ENCODE results near the gene TBC1D16. TPM values are rescaled to one million over a fixed set of nuclear protein-coding genes. Genes with fewer than 3 reads are reported as not detected.

Gene TBC1D16
- total and polyA plus RNA-seq, 2 donors (not counting 1 experiment from before 2014, with no cell fraction given), result 0.82 to 2.7 TPM

DNA sequence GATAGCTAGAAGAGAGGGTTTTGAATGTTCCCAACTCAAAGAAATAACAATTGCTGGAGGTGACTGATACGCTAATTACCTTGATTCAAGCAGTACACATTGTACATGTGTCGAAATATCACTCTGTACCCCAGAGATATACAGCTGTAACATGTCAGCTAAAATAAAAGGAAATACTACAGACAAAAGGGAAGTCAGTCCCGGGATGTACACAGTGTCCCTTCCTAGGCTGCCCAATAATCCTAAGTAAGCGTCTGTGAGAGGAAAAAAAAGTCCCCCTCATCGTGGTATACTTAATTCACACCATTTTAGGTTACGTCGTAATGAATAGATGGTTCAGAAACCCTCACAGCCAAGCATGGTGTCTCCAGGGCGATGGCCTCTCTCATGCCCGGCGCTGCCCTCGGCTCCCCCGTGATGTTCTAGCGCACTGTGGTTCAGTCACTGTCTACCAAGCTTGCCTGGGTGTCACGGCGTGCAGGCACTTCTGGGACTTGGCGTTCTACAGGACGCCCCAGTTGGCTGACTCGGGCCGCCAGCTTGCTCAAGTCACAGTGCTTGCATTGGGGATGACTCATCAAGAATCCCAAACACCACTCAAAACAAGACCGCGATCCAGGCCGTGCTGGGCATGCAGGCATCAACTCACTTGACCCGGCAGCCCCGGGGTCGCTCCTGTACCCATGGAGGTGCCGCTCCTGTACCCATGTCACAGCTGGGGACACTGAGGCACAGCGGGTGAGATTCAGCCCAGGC is 28.3 kb upstream of the TBC1D16 start:
- Histone ChIP-seq H3K36me3 (replicated peaks in 1 of 2; ENCODE audit: control extremely low read depth in 1 of 2, control insufficient read depth in 1 of 2, extremely low read depth in 1 of 2, insufficient read depth in 2 of 2, low read length in 1 of 2) (no peaks in the 10 kb centered on the region), H2AFZ (ENCODE audit: insufficient read depth, low read depth, low read length, poor library complexity, severe bottlenecking) (no peak overlapping the region), H3K27ac (ENCODE audit: low read length in 2 of 2) (no peak overlapping the region), H3K9me3 (ENCODE audit: control extremely low read depth in 1 of 3, control insufficient read depth in 2 of 3, insufficient read depth in 1 of 3, low read length in 2 of 3) (peaks cover 0 to 3% (median 0%) of the 10 kb centered on the region in 3 donors), H3K4me1 (ENCODE audit: control insufficient read depth in 2 of 2, insufficient read depth in 2 of 2, low read length in 2 of 2) (no peaks in the 10 kb centered on the region), H3K4me3 (ENCODE audit: control extremely low read depth in 1 of 5, extremely low read depth in 1 of 5, insufficient read depth in 1 of 5, low read depth in 2 of 5, low read length in 4 of 5) (no peak overlapping the region), H4K20me1 (ENCODE audit: control insufficient read depth, insufficient read depth, low read length, poor library complexity, severe bottlenecking) (no peaks in the 10 kb centered on the region), H3K4me2 (replicated peaks; ENCODE audit: low read depth, low read length, poor library complexity, severe bottlenecking) (no peak overlapping the region), H3K27me3 (replicated peaks in 1 of 4; ENCODE audit: control extremely low read depth in 1 of 4, control insufficient read depth in 3 of 4, insufficient read depth in 4 of 4, low read length in 3 of 4) (no peaks in the 10 kb centered on the region), H3K79me2 (ENCODE audit: control insufficient read depth, insufficient read depth, low read length) (no peaks in the 10 kb centered on the region), H3K9ac (ENCODE audit: low read length) (no peak overlapping the region)
- no peak for TF ChIP-seq EZH2 (IDR thresholded peaks at IDR 0.05; ENCODE audit: borderline replicate concordance, insufficient read depth, low read depth, low read length, poor library complexity, severe bottlenecking)
- TF ChIP-seq, protein P1, sequence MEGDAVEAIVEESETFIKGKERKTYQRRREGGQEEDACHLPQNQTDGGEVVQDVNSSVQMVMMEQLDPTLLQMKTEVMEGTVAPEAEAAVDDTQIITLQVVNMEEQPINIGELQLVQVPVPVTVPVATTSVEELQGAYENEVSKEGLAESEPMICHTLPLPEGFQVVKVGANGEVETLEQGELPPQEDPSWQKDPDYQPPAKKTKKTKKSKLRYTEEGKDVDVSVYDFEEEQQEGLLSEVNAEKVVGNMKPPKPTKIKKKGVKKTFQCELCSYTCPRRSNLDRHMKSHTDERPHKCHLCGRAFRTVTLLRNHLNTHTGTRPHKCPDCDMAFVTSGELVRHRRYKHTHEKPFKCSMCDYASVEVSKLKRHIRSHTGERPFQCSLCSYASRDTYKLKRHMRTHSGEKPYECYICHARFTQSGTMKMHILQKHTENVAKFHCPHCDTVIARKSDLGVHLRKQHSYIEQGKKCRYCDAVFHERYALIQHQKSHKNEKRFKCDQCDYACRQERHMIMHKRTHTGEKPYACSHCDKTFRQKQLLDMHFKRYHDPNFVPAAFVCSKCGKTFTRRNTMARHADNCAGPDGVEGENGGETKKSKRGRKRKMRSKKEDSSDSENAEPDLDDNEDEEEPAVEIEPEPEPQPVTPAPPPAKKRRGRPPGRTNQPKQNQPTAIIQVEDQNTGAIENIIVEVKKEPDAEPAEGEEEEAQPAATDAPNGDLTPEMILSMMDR (IDR thresholded peaks at IDR 0.05), result no peak
- ChIA-PET CTCF (interaction anchor here (1.0 kb wide), 1 partner anchor 56 kb away, joined by 3 read pairs; no protein-coding TSS in a partner anchor), POLR2A (no interaction called here)
- 86% methylated on average over 24 of the region's 27 CpGs for WGBS (ENCODE audit: insufficient coverage)
- ATAC-seq (ENCODE audit: low read depth) (no peak), DNase-seq (no peak)
- no peaks in the 10 kb centered on the region for H3K4me1 Mint-ChIP-seq
- H3K27me3 Mint-ChIP-seq, result peaks cover 10% of the 10 kb centered on the region
- no peaks in the 10 kb centered on the region for H3K9me3 Mint-ChIP-seq (ENCODE audit: insufficient read depth)
- H3K27ac Mint-ChIP-seq, result no peak overlapping the region
- H3K4me3 Mint-ChIP-seq, result no peak overlapping the region
- intact Hi-C loops (cut with micrococcal nuclease), result no loop called here

DNA sequence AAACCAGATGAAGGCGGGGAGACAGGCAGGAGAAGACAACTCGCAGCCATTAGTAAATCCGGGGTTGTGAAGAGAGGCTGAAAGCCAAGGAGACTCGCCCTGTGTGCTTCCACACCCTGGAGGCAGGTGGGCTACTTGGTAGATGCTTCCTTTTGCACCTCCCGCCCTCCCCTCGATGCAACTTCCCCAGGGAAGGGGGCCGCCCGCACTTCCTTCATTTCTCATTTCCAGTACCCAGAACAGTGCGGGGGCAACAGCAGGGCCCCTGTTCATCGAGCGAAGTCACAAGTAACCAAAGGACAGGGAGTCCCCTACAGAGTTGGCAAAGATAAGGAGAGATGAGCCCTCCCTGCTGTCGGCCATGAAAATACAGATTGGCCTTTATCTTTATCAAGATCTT is 25.7 kb upstream of the TBC1D16 start:
- Histone ChIP-seq H3K9ac (ENCODE audit: low read length) (no peak overlapping the region), H3K4me3 (ENCODE audit: control extremely low read depth in 1 of 5, extremely low read depth in 1 of 5, insufficient read depth in 1 of 5, low read depth in 2 of 5, low read length in 4 of 5) (no peak overlapping the region), H3K27ac (ENCODE audit: low read length in 2 of 2) (no peak overlapping the region), H4K20me1 (ENCODE audit: control insufficient read depth, insufficient read depth, low read length, poor library complexity, severe bottlenecking) (no peaks in the 10 kb centered on the region), H2AFZ (ENCODE audit: insufficient read depth, low read depth, low read length, poor library complexity, severe bottlenecking) (no peak overlapping the region), H3K4me2 (replicated peaks; ENCODE audit: low read depth, low read length, poor library complexity, severe bottlenecking) (no peak overlapping the region), H3K79me2 (ENCODE audit: control insufficient read depth, insufficient read depth, low read length) (no peaks in the 10 kb centered on the region), H3K36me3 (replicated peaks in 1 of 2; ENCODE audit: control extremely low read depth in 1 of 2, control insufficient read depth in 1 of 2, extremely low read depth in 1 of 2, insufficient read depth in 2 of 2, low read length in 1 of 2) (no peaks in the 10 kb centered on the region), H3K27me3 (replicated peaks in 1 of 4; ENCODE audit: control extremely low read depth in 1 of 4, control insufficient read depth in 3 of 4, insufficient read depth in 4 of 4, low read length in 3 of 4) (no peaks in the 10 kb centered on the region), H3K9me3 (ENCODE audit: control extremely low read depth in 1 of 3, control insufficient read depth in 2 of 3, insufficient read depth in 1 of 3, low read length in 2 of 3) (peaks cover 0 to 3% (median 0%) of the 10 kb centered on the region in 3 donors), H3K4me1 (ENCODE audit: control insufficient read depth in 2 of 2, insufficient read depth in 2 of 2, low read length in 2 of 2) (no peaks in the 10 kb centered on the region)
- Mint-ChIP-seq H3K4me1 (no peaks in the 10 kb centered on the region), H3K4me3 (no peak overlapping the region), H3K27me3 (peaks cover 5% of the 10 kb centered on the region), H3K9me3 (ENCODE audit: insufficient read depth) (no peaks in the 10 kb centered on the region), H3K27ac (no peak overlapping the region)
- TF ChIP-seq, protein P1 (IDR thresholded peaks at IDR 0.05), result no peak
- CTCF ChIA-PET, result no interaction called here
- WGBS (ENCODE audit: insufficient coverage), result 89% methylated on average over 6 of the region's 12 CpGs
- intact Hi-C loops (cut with micrococcal nuclease), result no loop called here
- ATAC-seq (ENCODE audit: low read depth), result no peak
- no peak for DNase-seq
- POLR2A ChIA-PET, result no interaction called here

All from B cell (primary cell).